ENCODE measurements around the gene GNPTAB.

DNA sequence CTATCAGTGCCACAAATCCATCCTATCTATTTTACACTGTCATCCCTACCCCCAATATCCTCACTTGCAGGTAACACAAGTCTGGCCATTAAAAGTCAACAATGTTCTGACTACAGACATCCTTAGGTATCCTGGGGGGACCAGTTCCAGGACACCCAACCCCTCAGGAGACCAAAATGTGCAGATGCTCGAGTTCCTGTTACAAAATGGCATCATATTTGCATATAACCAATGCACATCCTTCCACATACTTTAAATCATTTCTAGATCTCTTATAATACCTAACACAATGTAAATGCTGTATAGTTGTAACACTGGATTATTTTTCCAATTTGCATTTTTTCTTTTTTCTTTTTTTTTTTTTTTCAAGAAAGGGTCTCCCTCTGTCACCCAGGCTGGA is 98.4 kb downstream of the GNPTAB start:
- TF ChIP-seq POLR2A (IDR thresholded peaks at IDR 0.05; ENCODE audit: low read length) (no peak), GATA1 (IDR thresholded peaks at IDR 0.05; ENCODE audit: low read depth, low read length) (no peak)

Data from erythroblast (primary cell).